Heart right ventricle (tissue), 16 donors: ENCODE results near the gene GPRIN1. TPM values are rescaled to one million over a fixed set of nuclear protein-coding genes. Genes with fewer than 3 reads are reported as not detected.
A peak's percentile ranks its signal among the peaks of the same experiment; 100 is the strongest.

Source experiments
- ATAC-seq, 8 donors: fragments of 200-7000 bp; cut with Tn5 transposase; one replicate each; pipeline ENCODE4 v1.9.1; 2020; ENCODE audit warnings: mild to moderate bottlenecking in 8 of 8, moderate library complexity in 8 of 8, moderate number of reproducible peaks in 1 of 8
- DNase-seq, 2 donors: peaks; one replicate each; pipeline ENCODE4 v3.0.0-alpha.2; 2020
- H3K27ac ChIP-seq, 10 donors: fragments of 200-600 bp; sonication (generic) in 2 of 10; one replicate each; pipeline versions ENCODE4 v1.5.0 to v1.8.0; 2020 to 2022; ENCODE audit warnings: mild to moderate bottlenecking in 3 of 10
- H3K27me3 ChIP-seq, 7 donors: fragments of 200-600 bp; one replicate each; pipeline ENCODE4 v1.8.0; 2021 to 2022; ENCODE audit warnings: mild to moderate bottlenecking in 2 of 7
- H3K36me3 ChIP-seq, 9 donors: fragments of 200-600 bp; sonication (generic) in 1 of 9; one replicate each; pipeline versions ENCODE4 v1.5.0 to v1.8.0; 2020 to 2022; ENCODE audit warnings: mild to moderate bottlenecking in 2 of 9
- H3K4me1 ChIP-seq, 9 donors: fragments of 200-600 bp; sonication (generic) in 1 of 9; one replicate each; pipeline versions ENCODE4 v1.5.0 to v1.8.0; 2020 to 2022; ENCODE audit warnings: mild to moderate bottlenecking in 4 of 9
- H3K4me3 ChIP-seq, 10 donors: fragments of 200-600 bp; sonication (generic) in 2 of 10; one replicate each; pipeline versions ENCODE4 v1.5.0 to v1.8.0; 2020 to 2022; ENCODE audit warnings: mild to moderate bottlenecking in 7 of 10, moderate library complexity in 2 of 10
- H3K9me3 ChIP-seq, 11 donors: fragments of 200-600 bp in 10 of 11; sonication (generic) in 2 of 11; one replicate each; pipeline versions ENCODE4 v1.5.0 to v1.8.0; 2013 to 2022; ENCODE audit warnings: mild to moderate bottlenecking in 2 of 11, control low read depth in 1 of 11, moderate library complexity in 1 of 11
- CTCF ChIP-seq, 9 donors: fragments of 200-600 bp; sonication (generic) in 2 of 9; IDR thresholded peaks; one replicate each; pipeline versions ENCODE4 v1.5.0 to v1.8.0; 2021 to 2022; ENCODE audit warnings: antibody characterized with exemption in 9 of 9, mild to moderate bottlenecking in 5 of 9, moderate library complexity in 1 of 9
- WGBS, 2 donors: extraction: QIAGEN DNeasy Blood & Tissue Kit; methylation state at CpG; one replicate each; pipeline ENCODE4 v1.1.7; 2013; ENCODE audit warnings: inconsistent platforms in 1 of 2; 5-methylcytosine and 5-hydroxymethylcytosine counted together
- intact Hi-C, 10 donors: fragments of 100-400 bp; cut with DNase I; formaldehyde crosslinking; loops; one replicate each; pipeline versions ENCODE4 v1.11.1 to v1.14.2; 2022
- polyA plus RNA-seq, 2 donors: library from polyadenylated mRNA; stranded (reverse); fragments of 200-250 nt; gene quantifications; one replicate each; pipeline ENCODE4 v1.2.3, GENCODE V29; 2013
- total RNA-seq, 10 donors: library from RNA; stranded (reverse); fragmentation: NEBNext Ultra II Directional in 3 of 10; extraction: Animal tissue kit (Norgen Biotek cat#: 25700) in 3 of 10; gene quantifications; one replicate each; pipeline versions ENCODE4 v1.2.1 to v1.2.4, GENCODE V29; 2021 to 2023
- donor health status: Arrhythmogenic right ventricular cardiomyopathy.
- donor health status: ischemic (EF 13 %, LVEDD 7.1; RV severe dilation, severe dysfunction).
- donor health status: healthy with polysubstance abuse.
- donor health status: DM: no; HTN: yes; CAD: no.
- donor health status: DM: no; HTN: no; CAD: no.
- donor health status: ischemic (EF 25% LVEDD 6.9; RV normal size, moderate dysfunction).
- donor health status: ischemic (EF 25% LVEDD 5.7; RV mildly dilated, moderate dysfunction).
- donor health status: healthy.
- donor health status: DM: yes; HTN: yes; CAD: no.
- donor health status: Ischemic cardiomyopathy.
- donor health status: ischemic (EF 35%, LVEDD 5.7; RV mildly dilated, moderate dysfunction).
- donor health status: nonischemic (EF 11% LVEDD 7.7; RV severe dilation, severe dysfunction).
- donor health status: DM: yes; HTN: yes; CAD: no.
- donor health status: PGD.
- donor health status: ischemic (EF 29% LVEDD 5.4; RV normal size, mild dysfunction).
- donor health status: nonischemic (EF 23%, LVEDD 6.1; RV moderate dilation, normal function).

GPRIN1 gene
- total and polyA plus RNA-seq, 12 donors = 0.06 to 1.0 (median 0.36) TPM

GRCh38 chr5:176652136-176652535, 42.2 kb upstream of the GPRIN1 start:
- Histone ChIP-seq H3K36me3 (peaks cover 0 to 51% (median 19%) of the 10 kb centered on the region in 9 donors), H3K9me3 (no peaks in the 10 kb centered on the region), H3K27ac (no peak overlapping the region), H3K4me1 (peaks cover 10 to 27% (median 14%) of the 10 kb centered on the region in 9 donors), H3K4me3 (no peak overlapping the region), H3K27me3 (no peaks in the 10 kb centered on the region)
- intact Hi-C loops = loop anchor here in 1 of 10 donors (10.0 kb wide), 1 partner anchor 163 kb away; the partner anchor contains the start of gene UNC5A
- TF ChIP-seq CTCF (IDR thresholded peaks at IDR 0.05) = no peak
- DNase-seq (no peak), ATAC-seq (no peak)
- WGBS, 2 donors = 70% methylated on average over 8 of the region's 8 CpGs

- Histone ChIP-seq H3K4me3 (no peak overlapping the region), H3K36me3 (peaks cover 0 to 45% (median 19%) of the 10 kb centered on the region in 9 donors), H3K9me3 (no peaks in the 10 kb centered on the region), H3K27me3 (no peaks in the 10 kb centered on the region), H3K27ac (no peak overlapping the region), H3K4me1 (peaks cover 10 to 30% (median 17%) of the 10 kb centered on the region in 9 donors)
- DNase-seq (no peak), ATAC-seq (no peak)
- 89 to 92% methylated on average over 17 of the region's 17 CpGs for WGBS, 2 donors
- no peak for TF ChIP-seq CTCF (IDR thresholded peaks at IDR 0.05)
- intact Hi-C loops = loop anchor here in 1 of 10 donors (10.0 kb wide), 1 partner anchor 163 kb away; the partner anchor contains the start of gene UNC5A
These were observed 41.6 kb upstream of the GPRIN1 start for GRCh38 chr5:176651472-176651980.

- peaks cover 0 to 34% (median 19%) of the 10 kb centered on the region in 9 donors for H3K36me3 ChIP-seq
- H3K27me3 ChIP-seq = no peaks in the 10 kb centered on the region
- DNase-seq (no peak), ATAC-seq (no peak)
- 75 to 76% methylated on average over 8 of the region's 8 CpGs for whole genome bisulfite sequencing, 2 donors
- H3K27ac ChIP-seq = no peak overlapping the region
- TF ChIP-seq CTCF (IDR thresholded peaks at IDR 0.05) = no peak
- intact Hi-C loops = loop anchor here in 1 of 10 donors (10.0 kb wide), 1 partner anchor 164 kb away; the partner anchor contains the start of gene UNC5A
- peaks cover 10 to 33% (median 20%) of the 10 kb centered on the region in 9 donors for H3K4me1 ChIP-seq
- no peaks in the 10 kb centered on the region for H3K9me3 ChIP-seq
- H3K4me3 ChIP-seq = no peak overlapping the region
These were observed 40.5 kb upstream of the GPRIN1 start for GRCh38 chr5:176650354-176650884.

GRCh38 chr5:176648474-176649194, 38.7 kb upstream of the GPRIN1 start:
- ATAC-seq (no peak), DNase-seq (no peak)
- 80% methylated on average over 15 of the region's 15 CpGs for WGBS, 2 donors
- intact Hi-C loops = loop anchor here in 5 of 10 donors (5.0 to 10.0 kb wide), 3 partner anchors 74 to 201 kb away; partner anchors contain the start of gene FAF2 (in 1 of the 5)
- H3K27me3 ChIP-seq = no peaks in the 10 kb centered on the region
- TF ChIP-seq CTCF (IDR thresholded peaks at IDR 0.05) = no peak
- H3K9me3 ChIP-seq = no peaks in the 10 kb centered on the region
- peaks cover 0 to 16% (median 11%) of the 10 kb centered on the region in 9 donors for H3K36me3 ChIP-seq
- peaks cover 10 to 33% (median 20%) of the 10 kb centered on the region in 9 donors for H3K4me1 ChIP-seq
- peak overlapping the region in 8 of 10 donors; percentile 7 to 92 (median 81) for H3K27ac ChIP-seq
- peak overlapping the region in 9 of 10 donors; percentile 51 to 90 (median 79) for H3K4me3 ChIP-seq
